GM06990 (cell line): ENCODE results near the gene DNAJA3.

ENCODE experiments used
- DNase-seq: peaks from one replicate; pipeline ENCODE4 v3.0.0-alpha.2; 2011; ENCODE audit not compliant: insufficient read length; ENCODE audit errors: extremely low read depth
- H3K27me3 ChIP-seq: replicated peaks from 2 replicates; pipeline ENCODE4 v1.6.0; 2011; ENCODE audit warnings: low read length; ENCODE audit not compliant: control insufficient read depth, insufficient read depth
- H3K36me3 ChIP-seq: 2 replicates; pipeline ENCODE4 v1.5.1; 2011; ENCODE audit warnings: low read length; ENCODE audit not compliant: control insufficient read depth, insufficient read depth
- H3K4me3 ChIP-seq: replicated peaks from 2 replicates; pipeline ENCODE4 v1.5.1; 2011; ENCODE audit warnings: low read depth, mild to moderate bottlenecking, control low read depth, low read length
- TF ChIP-seq, protein P1 (sequence below): IDR thresholded peaks from 2 replicates; pipeline ENCODE4 v1.5.1; 2011; ENCODE audit warnings: low read length, control low read depth, mild to moderate bottlenecking, inconsistent platforms; ENCODE audit not compliant: insufficient read depth, poor library complexity, severe bottlenecking

The DNAJA3 gene

DNA sequence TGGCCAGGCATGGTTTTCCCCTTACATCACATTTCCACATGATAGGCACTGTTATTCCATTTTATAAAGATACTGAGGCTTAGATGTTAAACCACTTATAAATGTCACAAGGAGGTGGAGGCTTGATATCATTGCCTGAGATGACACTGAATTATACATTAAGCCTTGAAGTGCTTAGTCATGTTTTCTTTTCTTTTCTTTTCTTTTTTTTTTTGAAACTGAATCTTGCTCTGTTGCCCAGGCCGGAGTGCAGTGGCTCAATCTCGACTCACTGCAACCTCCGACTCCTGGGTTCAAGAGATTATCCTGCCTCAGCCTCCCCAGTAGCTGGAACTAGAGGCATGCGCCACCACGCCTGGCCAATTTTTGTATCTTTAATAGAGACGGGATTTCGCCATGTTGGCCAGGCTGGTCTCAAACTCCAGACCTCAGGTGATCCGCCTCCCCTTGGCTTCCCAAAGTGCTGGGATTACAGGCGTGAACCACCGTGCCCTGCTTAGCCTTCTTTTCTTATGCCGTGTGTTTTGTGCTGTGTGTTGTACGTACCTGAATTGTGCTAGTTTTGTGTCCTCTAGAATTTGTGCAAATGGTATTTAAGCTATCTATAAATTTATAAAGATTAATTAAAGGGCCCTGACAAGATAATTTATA lies 1.2 kb downstream of the DNAJA3 start:
- DNase-seq = no peak
- Histone ChIP-seq H3K36me3 (peaks cover 4% of the 10 kb centered on the region), H3K4me3 (peak overlapping the region; percentile 78), H3K27me3 (no peaks in the 10 kb centered on the region)
- TF ChIP-seq, protein P1, sequence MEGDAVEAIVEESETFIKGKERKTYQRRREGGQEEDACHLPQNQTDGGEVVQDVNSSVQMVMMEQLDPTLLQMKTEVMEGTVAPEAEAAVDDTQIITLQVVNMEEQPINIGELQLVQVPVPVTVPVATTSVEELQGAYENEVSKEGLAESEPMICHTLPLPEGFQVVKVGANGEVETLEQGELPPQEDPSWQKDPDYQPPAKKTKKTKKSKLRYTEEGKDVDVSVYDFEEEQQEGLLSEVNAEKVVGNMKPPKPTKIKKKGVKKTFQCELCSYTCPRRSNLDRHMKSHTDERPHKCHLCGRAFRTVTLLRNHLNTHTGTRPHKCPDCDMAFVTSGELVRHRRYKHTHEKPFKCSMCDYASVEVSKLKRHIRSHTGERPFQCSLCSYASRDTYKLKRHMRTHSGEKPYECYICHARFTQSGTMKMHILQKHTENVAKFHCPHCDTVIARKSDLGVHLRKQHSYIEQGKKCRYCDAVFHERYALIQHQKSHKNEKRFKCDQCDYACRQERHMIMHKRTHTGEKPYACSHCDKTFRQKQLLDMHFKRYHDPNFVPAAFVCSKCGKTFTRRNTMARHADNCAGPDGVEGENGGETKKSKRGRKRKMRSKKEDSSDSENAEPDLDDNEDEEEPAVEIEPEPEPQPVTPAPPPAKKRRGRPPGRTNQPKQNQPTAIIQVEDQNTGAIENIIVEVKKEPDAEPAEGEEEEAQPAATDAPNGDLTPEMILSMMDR = no peak

DNA sequence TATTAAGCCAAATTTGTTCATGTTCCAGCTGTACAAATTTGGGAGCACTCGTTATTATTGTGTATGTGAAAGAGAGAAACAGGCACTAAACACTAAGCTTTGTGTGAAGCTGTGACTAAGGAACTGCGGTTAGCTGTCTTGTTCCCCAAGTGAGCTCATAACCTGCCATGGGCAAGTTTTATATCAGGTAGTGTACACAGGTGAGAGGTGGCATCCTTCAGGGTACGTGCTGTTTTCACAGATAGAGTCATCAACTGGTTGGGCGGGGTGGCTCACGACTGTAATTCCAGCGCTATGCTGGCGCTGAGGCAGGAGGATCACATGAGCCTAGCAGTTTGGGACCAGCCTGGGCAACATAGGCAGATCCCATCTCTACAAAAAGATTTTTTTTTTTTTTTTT lies 2.8 kb downstream of the DNAJA3 start:
- Histone ChIP-seq H3K36me3 (peaks cover 4% of the 10 kb centered on the region), H3K4me3 (no peak overlapping the region), H3K27me3 (no peaks in the 10 kb centered on the region)
- DNase-seq = no peak
- TF ChIP-seq, protein P1 = no peak

DNA sequence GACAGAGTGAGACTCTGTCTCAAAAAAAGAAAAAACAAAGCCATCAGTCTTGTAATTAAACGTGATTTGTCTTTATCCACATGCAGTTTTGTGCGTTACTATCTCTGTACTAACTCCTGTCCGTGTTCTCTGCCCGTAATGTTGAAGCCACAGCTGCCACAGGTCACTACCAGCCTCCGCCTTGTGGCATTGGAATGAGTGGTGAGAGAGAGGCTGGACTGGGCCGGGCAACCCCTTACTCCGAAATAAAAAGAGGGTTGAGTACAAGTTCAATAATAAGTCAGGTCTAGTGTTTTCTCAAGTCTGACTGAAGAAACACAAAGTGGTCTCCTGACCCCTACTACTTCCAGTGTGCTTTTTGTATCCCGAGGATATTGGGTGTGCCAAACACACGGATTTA lies 5.4 kb downstream of the DNAJA3 start:
- DNase-seq = no peak
- H3K36me3 ChIP-seq = peaks cover 9% of the 10 kb centered on the region
- H3K4me3 ChIP-seq = no peak overlapping the region
- TF ChIP-seq, protein P1 = no peak
- H3K27me3 ChIP-seq = no peaks in the 10 kb centered on the region

DNA sequence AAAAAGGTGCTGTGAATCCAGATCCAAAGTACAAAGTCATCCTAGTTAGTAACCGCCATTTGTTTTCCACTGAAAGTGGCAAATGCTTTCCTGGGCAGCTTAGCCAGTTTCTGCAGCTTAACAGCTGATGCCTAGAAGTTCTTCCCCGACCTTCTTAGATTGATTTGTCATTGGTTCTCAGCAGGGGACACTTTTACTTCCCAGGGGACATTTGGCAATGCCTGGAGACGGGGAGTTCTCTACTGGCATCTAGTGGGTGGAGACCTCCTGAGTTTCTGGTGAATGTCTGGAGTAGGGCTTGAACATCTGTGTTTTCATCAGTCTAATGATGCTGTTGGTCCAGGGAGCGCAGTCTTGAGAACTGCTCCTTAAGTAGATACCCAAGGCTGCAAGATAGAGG lies 7.6 kb downstream of the DNAJA3 start:
- no peaks in the 10 kb centered on the region for H3K27me3 ChIP-seq
- DNase-seq = no peak
- H3K36me3 ChIP-seq = peaks cover 17% of the 10 kb centered on the region

DNA sequence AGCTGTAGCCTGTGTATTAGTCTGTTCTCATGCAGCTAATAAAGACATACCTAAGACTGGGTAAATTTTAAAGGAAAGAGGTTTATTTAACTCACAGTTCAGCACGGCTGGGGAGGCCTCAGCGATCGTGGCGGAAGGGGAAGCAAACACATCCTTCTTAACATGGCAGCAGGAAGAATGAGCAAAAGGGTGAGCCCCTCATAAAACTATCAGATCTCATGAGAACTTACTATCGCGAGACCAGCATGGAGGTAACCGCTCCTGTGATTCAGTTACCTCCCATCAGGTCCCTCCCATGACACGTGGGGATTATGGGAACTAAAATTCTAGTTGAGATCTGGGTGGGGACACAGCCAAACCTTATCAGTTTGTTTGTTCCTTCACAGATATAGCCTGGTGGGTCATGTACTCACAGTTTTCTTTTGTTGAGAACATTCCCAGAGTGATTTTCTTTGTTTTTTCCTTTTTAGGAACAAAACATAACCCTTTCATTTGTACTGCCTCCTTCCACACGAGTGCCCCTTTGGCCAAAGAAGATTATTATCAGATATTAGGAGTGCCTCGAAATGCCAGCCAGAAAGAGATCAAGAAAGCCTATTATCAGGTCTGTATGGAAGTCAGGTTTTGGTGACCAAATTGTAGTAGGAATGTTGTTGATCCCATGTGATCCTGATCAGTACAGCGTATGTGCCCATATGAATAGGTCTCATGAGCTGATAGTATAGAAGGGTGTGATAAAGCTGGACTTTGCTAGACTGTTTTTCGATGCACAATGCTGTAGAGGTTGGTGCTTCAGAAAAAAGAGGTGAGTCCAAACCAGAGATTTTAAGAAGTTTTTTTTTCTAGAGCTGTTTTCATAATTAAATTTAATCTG lies 8.5 kb downstream of the DNAJA3 start:
- Histone ChIP-seq H3K4me3 (no peak overlapping the region), H3K36me3 (peaks cover 14% of the 10 kb centered on the region), H3K27me3 (no peaks in the 10 kb centered on the region)
- TF ChIP-seq, protein P1 = no peak
- DNase-seq = no peak

More for the DNA sequence above, 7.6 kb downstream of the DNAJA3 start:
- TF ChIP-seq, protein P1 = no peak
- H3K4me3 ChIP-seq = no peak overlapping the region
